GM23248 (cell line): ENCODE measurements around the gene PHKG1.
"Not testable (repeated sequence)": the region's sequence is repeated elsewhere in the genome, so short reads cannot be mapped to it uniquely, and the experiment has no call there.

Experiments
- EZH2 ChIP-seq: fragments of 200-600 bp; sonication (generic); IDR thresholded peaks from 2 replicates; pipeline ENCODE4 v1.6.1; 2018; ENCODE audit warnings: antibody characterized with exemption, mild to moderate bottlenecking; ENCODE audit not compliant: insufficient read depth, poor library complexity, severe bottlenecking
- EZH2phosphoT487 ChIP-seq: fragments of 200-600 bp; sonication (generic); IDR thresholded peaks from 2 replicates; pipeline ENCODE4 v1.6.1; 2018; ENCODE audit warnings: antibody characterized with exemption, moderate library complexity, mild to moderate bottlenecking, low read depth; ENCODE audit not compliant: insufficient read depth

DNA sequence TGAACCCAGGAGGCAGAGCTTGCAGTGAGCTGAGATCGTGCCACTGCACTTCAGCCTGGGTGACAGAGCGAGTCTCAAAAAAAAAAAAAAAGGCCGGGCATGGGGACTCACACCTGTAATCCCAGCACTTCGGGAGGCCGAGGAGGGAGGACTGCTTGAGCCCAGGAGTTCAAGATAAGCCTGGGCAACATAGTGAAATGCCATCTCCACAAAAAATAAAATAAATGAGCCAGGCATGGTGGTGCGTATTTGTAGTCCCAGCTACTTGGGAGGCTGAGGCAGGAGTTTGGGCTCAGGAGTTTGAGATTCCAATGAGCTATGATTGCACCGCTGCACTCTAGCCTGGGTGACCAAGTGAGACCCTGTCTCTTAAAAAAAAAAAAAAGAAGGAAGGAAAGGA lies 60.2 kb downstream of the PHKG1 start:
- not testable (repeated sequence) for TF ChIP-seq EZH2, EZH2phosphoT487
